ENCODE measurements around the gene GIGYF2. TPM values are rescaled to one million over a fixed set of nuclear protein-coding genes. Genes with fewer than 3 reads are reported as not detected.

GIGYF2 gene
- total and polyA plus RNA-seq, 4 donors: 10.6 to 50.5 (median 26.7) TPM

DNA sequence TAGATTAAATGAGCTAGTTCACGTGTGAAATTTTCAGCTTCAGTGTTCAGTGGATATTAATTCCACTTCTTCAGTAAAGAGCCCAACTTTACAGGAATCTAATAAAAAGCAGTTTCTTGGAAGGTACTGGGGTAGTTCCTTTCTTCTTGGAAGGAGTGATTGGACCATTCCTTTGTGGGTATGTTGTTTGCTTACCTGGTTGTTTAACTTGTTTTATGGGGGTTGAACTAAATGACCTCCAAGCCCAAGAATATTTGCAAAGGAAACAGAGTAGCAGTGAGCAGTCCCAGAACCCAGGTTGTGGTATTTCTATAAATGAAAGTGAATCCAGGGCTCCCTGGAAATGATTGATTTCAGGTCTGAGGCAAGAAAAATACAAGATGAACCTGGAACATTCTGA is 47.8 kb downstream of the GIGYF2 start:
- peaks cover 1 to 25% (median 19%) of the 10 kb centered on the region in 4 donors for H3K36me3 ChIP-seq (ENCODE audit: control insufficient read depth in 4 of 4, insufficient read depth in 3 of 4, low read depth in 1 of 4, low read length in 3 of 4)
- H3K4me1 ChIP-seq (ENCODE audit: control insufficient read depth in 4 of 4, insufficient read depth in 4 of 4, low read length in 3 of 4): no peaks in the 10 kb centered on the region
- no peak overlapping the region for H3K4me3 ChIP-seq (ENCODE audit: low read depth in 1 of 3, low read length in 3 of 3)
- no peaks in the 10 kb centered on the region for H3K27me3 ChIP-seq (ENCODE audit: control insufficient read depth in 4 of 4, insufficient read depth in 4 of 4, low read length in 3 of 4)
- TF ChIP-seq CTCF (IDR thresholded peaks at IDR 0.05; ENCODE audit: low read depth, low read length, missing input control) (no peak), GABPA (IDR thresholded peaks at IDR 0.05 in 1 of 2, conservative IDR thresholded peaks at IDR 0.05 in 1 of 2) (no peak), REST (IDR thresholded peaks at IDR 0.05) (no peak), MAX (IDR thresholded peaks at IDR 0.05) (no peak), JUND (IDR thresholded peaks at IDR 0.05) (no peak), YY1 (IDR thresholded peaks at IDR 0.05) (no peak), HNF4A (conservative IDR thresholded peaks at IDR 0.05) (no peak), RXRA (IDR thresholded peaks at IDR 0.05) (no peak)
- TF ChIP-seq, protein P1, sequence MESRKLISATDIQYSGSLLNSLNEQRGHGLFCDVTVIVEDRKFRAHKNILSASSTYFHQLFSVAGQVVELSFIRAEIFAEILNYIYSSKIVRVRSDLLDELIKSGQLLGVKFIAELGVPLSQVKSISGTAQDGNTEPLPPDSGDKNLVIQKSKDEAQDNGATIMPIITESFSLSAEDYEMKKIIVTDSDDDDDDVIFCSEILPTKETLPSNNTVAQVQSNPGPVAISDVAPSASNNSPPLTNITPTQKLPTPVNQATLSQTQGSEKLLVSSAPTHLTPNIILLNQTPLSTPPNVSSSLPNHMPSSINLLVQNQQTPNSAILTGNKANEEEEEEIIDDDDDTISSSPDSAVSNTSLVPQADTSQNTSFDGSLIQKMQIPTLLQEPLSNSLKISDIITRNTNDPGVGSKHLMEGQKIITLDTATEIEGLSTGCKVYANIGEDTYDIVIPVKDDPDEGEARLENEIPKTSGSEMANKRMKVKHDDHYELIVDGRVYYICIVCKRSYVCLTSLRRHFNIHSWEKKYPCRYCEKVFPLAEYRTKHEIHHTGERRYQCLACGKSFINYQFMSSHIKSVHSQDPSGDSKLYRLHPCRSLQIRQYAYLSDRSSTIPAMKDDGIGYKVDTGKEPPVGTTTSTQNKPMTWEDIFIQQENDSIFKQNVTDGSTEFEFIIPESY (IDR thresholded peaks at IDR 0.05): no peak
- DNase-seq (ENCODE audit: low spot score): no peak
- H3K27ac ChIP-seq (ENCODE audit: low read depth in 1 of 2, low read length in 2 of 2): no peak overlapping the region
- no peak overlapping the region for H3K9ac ChIP-seq (ENCODE audit: low read depth in 1 of 2, low read length in 2 of 2)
- H3K9me3 ChIP-seq (ENCODE audit: control insufficient read depth in 4 of 4, low read length in 3 of 4): no peaks in the 10 kb centered on the region
- WGBS: 93% methylated on average over 1 of the region's 1 CpG

- Histone ChIP-seq H3K27me3 (ENCODE audit: control insufficient read depth in 4 of 4, insufficient read depth in 4 of 4, low read length in 3 of 4) (no peaks in the 10 kb centered on the region), H3K4me1 (ENCODE audit: control insufficient read depth in 4 of 4, insufficient read depth in 4 of 4, low read length in 3 of 4) (no peaks in the 10 kb centered on the region), H3K9me3 (ENCODE audit: control insufficient read depth in 4 of 4, low read length in 3 of 4) (no peaks in the 10 kb centered on the region), H3K36me3 (ENCODE audit: control insufficient read depth in 4 of 4, insufficient read depth in 3 of 4, low read depth in 1 of 4, low read length in 3 of 4) (peaks cover 3 to 42% (median 27%) of the 10 kb centered on the region in 4 donors), H3K27ac (ENCODE audit: low read depth in 1 of 2, low read length in 2 of 2) (no peak overlapping the region), H3K4me3 (ENCODE audit: low read depth in 1 of 3, low read length in 3 of 3) (no peak overlapping the region), H3K9ac (ENCODE audit: low read depth in 1 of 2, low read length in 2 of 2) (no peak overlapping the region)
- WGBS: 98% methylated on average over 3 of the region's 3 CpGs
- no peak for DNase-seq (ENCODE audit: low spot score)
- TF ChIP-seq HNF4A (conservative IDR thresholded peaks at IDR 0.05) (no peak), REST (IDR thresholded peaks at IDR 0.05) (no peak), EGR1 (IDR thresholded peaks at IDR 0.05; ENCODE audit: low read depth in 2 of 2) (no peak), NR2F2 (IDR thresholded peaks at IDR 0.05) (no peak), MAX (IDR thresholded peaks at IDR 0.05) (no peak), FOXA1 (IDR thresholded peaks at IDR 0.05) (no peak), SP1 (IDR thresholded peaks at IDR 0.05) (no peak), RXRA (IDR thresholded peaks at IDR 0.05) (no peak), ATF3 (IDR thresholded peaks at IDR 0.05) (no peak), HNF4G (IDR thresholded peaks at IDR 0.05) (no peak), FOXA2 (IDR thresholded peaks at IDR 0.05) (no peak), TAF1 (conservative IDR thresholded peaks at IDR 0.05) (no peak), GABPA (IDR thresholded peaks at IDR 0.05 in 1 of 2, conservative IDR thresholded peaks at IDR 0.05 in 1 of 2) (no peak), YY1 (IDR thresholded peaks at IDR 0.05) (no peak)
- TF ChIP-seq, protein P1 (IDR thresholded peaks at IDR 0.05): no peak
Observed at GRCh38 chr2:232748038-232748437, 50.9 kb downstream of the GIGYF2 start.
